IPS-NIHi11 (cell line): ENCODE results near the gene LRIF1.
"Not testable (repeated sequence)": the region's sequence is repeated elsewhere in the genome, so short reads cannot be mapped to it uniquely, and the experiment has no call there.

Source experiments
- DNase-seq: peaks from one replicate; pipeline ENCODE4 v3.0.0; 2012; ENCODE audit warnings: mixed read lengths, low spot score

LRIF1 gene

GRCh38 chr1:110948038-110948810 lies 15.5 kb downstream of the LRIF1 start:
- DNase-seq, result no peak

GRCh38 chr1:110945626-110946025 lies 18.1 kb downstream of the LRIF1 start:
- no peak for DNase-seq

GRCh38 chr1:110944806-110945205 lies 18.9 kb downstream of the LRIF1 start:
- DNase-seq, result no peak

- no peak for DNase-seq
Measured at GRCh38 chr1:110936567-110936966, 27.2 kb downstream of the LRIF1 start.

GRCh38 chr1:110931097-110931496 lies 32.6 kb downstream of the LRIF1 start:
- not testable (repeated sequence) for DNase-seq

- no peak for DNase-seq
Measured at GRCh38 chr1:110928904-110929303, 34.8 kb downstream of the LRIF1 start.

GRCh38 chr1:110928191-110928590 lies 35.5 kb downstream of the LRIF1 start:
- no peak for DNase-seq

- peak; percentile 13 for DNase-seq
Measured at GRCh38 chr1:110927484-110928075, 36.1 kb downstream of the LRIF1 start.

GRCh38 chr1:110921953-110922352 lies 41.8 kb downstream of the LRIF1 start:
- DNase-seq, result no peak

- no peak for DNase-seq
Measured at GRCh38 chr1:110918016-110918415, 45.7 kb downstream of the LRIF1 start.

GRCh38 chr1:110916669-110917306 lies 46.9 kb downstream of the LRIF1 start:
- DNase-seq, result no peak

GRCh38 chr1:110916274-110916668 lies 47.5 kb downstream of the LRIF1 start:
- DNase-seq, result no peak

GRCh38 chr1:110915804-110916203 lies 47.9 kb downstream of the LRIF1 start:
- no peak for DNase-seq

- no peak for DNase-seq
Measured at GRCh38 chr1:110914676-110915075, 49.0 kb downstream of the LRIF1 start.

GRCh38 chr1:110912784-110913183 lies 50.9 kb downstream of the LRIF1 start:
- DNase-seq, result no peak

GRCh38 chr1:110903853-110904500 lies 59.7 kb downstream of the LRIF1 start:
- DNase-seq, result no peak

GRCh38 chr1:110902820-110903463 lies 60.8 kb downstream of the LRIF1 start:
- DNase-seq, result no peak

GRCh38 chr1:110899458-110899843 lies 64.3 kb downstream of the LRIF1 start:
- no peak for DNase-seq

- DNase-seq, result no peak
Measured at GRCh38 chr1:110898734-110899457, 64.8 kb downstream of the LRIF1 start.

- no peak for DNase-seq
Measured at GRCh38 chr1:110897681-110898080, 66.0 kb downstream of the LRIF1 start.
